ENCODE data around the gene DNAJB12. TPM values are rescaled to one million over a fixed set of nuclear protein-coding genes. Genes with fewer than 3 reads are reported as not detected.

The DNAJB12 gene
- total RNA-seq, 1 experiment from 2014 or later = 51.0 TPM

GRCh38 chr10:72338180-72338579 is 16.5 kb downstream of the DNAJB12 start:
- Histone ChIP-seq H3K27me3 (ENCODE audit: control insufficient read depth, insufficient read depth, low read length) (no peaks in the 10 kb centered on the region), H3K4me3 (ENCODE audit: low read depth in 2 of 2, low read length in 2 of 2) (no peak overlapping the region), H3K36me3 (ENCODE audit: control insufficient read depth, insufficient read depth, low read length) (peaks cover 5% of the 10 kb centered on the region; the same call in 1 of the 2 replicates), H3K9me3 (ENCODE audit: control insufficient read depth, insufficient read depth, low read depth, low read length) (no peaks in the 10 kb centered on the region), H3K27ac (ENCODE audit: low read length) (no peak overlapping the region), H3K4me1 (ENCODE audit: control insufficient read depth, insufficient read depth, low read length) (peaks cover 28% of the 10 kb centered on the region)
- ATAC-seq = no peak
- ChIA-PET POLR2A (interaction anchor here (0.6 kb wide), 1 partner anchor 11 kb away, joined by 6 read pairs; no protein-coding TSS in a partner anchor), CTCF (interaction anchor here (0.6 to 1.1 kb wide), 5 partner anchors 63 to 173 kb away, joined by 3 to 4 read pairs (median 4); no protein-coding TSS in a partner anchor)
- no peak for TF ChIP-seq CTCF (IDR thresholded peaks at IDR 0.05)
- TF ChIP-seq SIN3A (IDR thresholded peaks at IDR 0.05; ENCODE audit: borderline replicate concordance, insufficient read depth, low read depth, low read length) = no peak
- TF ChIP-seq POLR2AphosphoS5 (IDR thresholded peaks at IDR 0.05; ENCODE audit: low read depth, low read length) = no peak
- TF ChIP-seq REST (IDR thresholded peaks at IDR 0.05; ENCODE audit: insufficient read depth in 1 of 2, low read depth in 2 of 2, low read length in 1 of 2) = no peak
- no peak for TF ChIP-seq TCF7L2 (IDR thresholded peaks at IDR 0.05; ENCODE audit: low read depth, low read length)
- in situ Hi-C loops (cut with HindIII; ENCODE audit: low pct_unique_long_range_greater_than_20kb, low sequenced_read_pairs) (no loop called here), intact Hi-C loops (cut with micrococcal nuclease; ENCODE audit: unreplicated experiment) (no loop called here)
- DNase-seq (ENCODE audit: low read depth, low spot score) = no peak
- no TSS peak for BruUV-seq (replicated peaks)

- ATAC-seq (no peak), DNase-seq (ENCODE audit: low read depth, low spot score) (no peak)
- H3K36me3 ChIP-seq (ENCODE audit: control insufficient read depth, insufficient read depth, low read length) = peaks cover 5% of the 10 kb centered on the region; the same call in 1 of the 2 replicates
- TF ChIP-seq POLR2AphosphoS5 (IDR thresholded peaks at IDR 0.05; ENCODE audit: low read depth, low read length) = no peak
- no peak for TF ChIP-seq TCF7L2 (IDR thresholded peaks at IDR 0.05; ENCODE audit: low read depth, low read length)
- no peak for TF ChIP-seq SIN3A (IDR thresholded peaks at IDR 0.05; ENCODE audit: borderline replicate concordance, insufficient read depth, low read depth, low read length)
- TF ChIP-seq REST (IDR thresholded peaks at IDR 0.05; ENCODE audit: insufficient read depth in 1 of 2, low read depth in 2 of 2, low read length in 1 of 2) = no peak
- TF ChIP-seq CTCF (IDR thresholded peaks at IDR 0.05) = no peak
- H3K27me3 ChIP-seq (ENCODE audit: control insufficient read depth, insufficient read depth, low read length) = no peaks in the 10 kb centered on the region
- intact Hi-C loops (cut with micrococcal nuclease; ENCODE audit: unreplicated experiment) = no loop called here
- peaks cover 31% of the 10 kb centered on the region for H3K4me1 ChIP-seq (ENCODE audit: control insufficient read depth, insufficient read depth, low read length)
- in situ Hi-C loops (cut with HindIII; ENCODE audit: low pct_unique_long_range_greater_than_20kb, low sequenced_read_pairs) = no loop called here
- no peak overlapping the region for H3K27ac ChIP-seq (ENCODE audit: low read length)
- H3K4me3 ChIP-seq (ENCODE audit: low read depth in 2 of 2, low read length in 2 of 2) = no peak overlapping the region
- CTCF ChIA-PET = interaction anchor here (0.5 to 1.1 kb wide), 10 partner anchors 13 to 173 kb away, joined by 3 to 8 read pairs (median 4); no protein-coding TSS in a partner anchor
- BruUV-seq (replicated peaks) = no TSS peak
- POLR2A ChIA-PET = interaction anchor here (0.6 kb wide), 1 partner anchor 450 kb away, joined by 3 read pairs; no protein-coding TSS in a partner anchor
- no peaks in the 10 kb centered on the region for H3K9me3 ChIP-seq (ENCODE audit: control insufficient read depth, insufficient read depth, low read depth, low read length)
Measured at GRCh38 chr10:72337722-72338121, 17.0 kb downstream of the DNAJB12 start.
